Esophagus squamous epithelium (tissue), 5 donors: Measurements from ENCODE around the gene ANKRD34A. TPM values are rescaled to one million over a fixed set of nuclear protein-coding genes. Genes with fewer than 3 reads are reported as not detected.

Source experiments
- DNase-seq: peaks from one replicate; lab custom pipeline; 2025; lab: John Stamatoyannopoulos, UW
- H3K27ac ChIP-seq, 4 donors: fragments of 200-600 bp; sonication (generic); one replicate each; pipeline ENCODE4 v1.5.1; 2016 to 2019; ENCODE audit warnings: mild to moderate bottlenecking in 1 of 4
- H3K27me3 ChIP-seq, 4 donors: fragments of 200-600 bp; sonication (generic); 1 replicate in 3 of 4; 2 replicates in 1 of 4; pipeline versions ENCODE4 v1.5.1 to v1.6.0; 2017 to 2021; ENCODE audit warnings: antibody characterized with exemption in 1 of 4
- H3K36me3 ChIP-seq, 3 donors: fragments of 200-600 bp; sonication (generic); one replicate each; pipeline ENCODE4 v1.5.1; 2016 to 2019
- H3K4me1 ChIP-seq, 3 donors: fragments of 200-600 bp; sonication (generic); one replicate each; pipeline ENCODE4 v1.5.1; 2017 to 2019
- H3K4me3 ChIP-seq, 4 donors: fragments of 200-600 bp; sonication (generic); 1 replicate in 3 of 4; 2 replicates in 1 of 4; pipeline ENCODE4 v1.5.1; 2016 to 2019; ENCODE audit warnings: mild to moderate bottlenecking in 2 of 4, moderate library complexity in 1 of 4
- H3K9me3 ChIP-seq, 3 donors: fragments of 200-600 bp; sonication (generic); one replicate each; pipeline ENCODE4 v1.5.1; 2016 to 2019
- POLR2A ChIP-seq, 4 donors: fragments of 450-650 bp; IDR thresholded peaks; one replicate each; pipeline ENCODE4 v1.6.1; 2017; ENCODE audit warnings: antibody characterized with exemption in 4 of 4, mild to moderate bottlenecking in 4 of 4, moderate library complexity in 3 of 4
- WGBS, 2 donors: methylation state at CpG; one replicate each; pipeline ENCODE4 v1.1.5; 2018; 5-methylcytosine and 5-hydroxymethylcytosine counted together
- intact Hi-C: fragments of 100-400 bp; cut with DNase I; formaldehyde crosslinking; loops from one replicate; pipeline ENCODE4 v1.15.0; 2022
- total RNA-seq, 4 donors: library from RNA; depleted of rRNA; stranded (reverse); fragments of >200 nt; gene quantifications; one replicate each; pipeline ENCODE4 v1.1.0, GENCODE V29; 2016
- TF ChIP-seq, protein P1 (sequence below), 6 experiments: fragments of 450-650 bp in 4 of 6; fragments of 200-600 bp in 2 of 6; sonication (generic) in 2 of 6; IDR thresholded peaks; one replicate each; pipeline ENCODE4 v1.5.1; 2016 to 2019; ENCODE audit warnings: antibody characterized with exemption in 6 of 6, mild to moderate bottlenecking in 4 of 6, moderate library complexity in 4 of 6
- donor health status: DM: yes; HTN: yes; CAD: no.

ANKRD34A gene
- total RNA-seq, 4 donors from 2014 or later = 0.04 to 0.67 (median 0.30) TPM

DNA sequence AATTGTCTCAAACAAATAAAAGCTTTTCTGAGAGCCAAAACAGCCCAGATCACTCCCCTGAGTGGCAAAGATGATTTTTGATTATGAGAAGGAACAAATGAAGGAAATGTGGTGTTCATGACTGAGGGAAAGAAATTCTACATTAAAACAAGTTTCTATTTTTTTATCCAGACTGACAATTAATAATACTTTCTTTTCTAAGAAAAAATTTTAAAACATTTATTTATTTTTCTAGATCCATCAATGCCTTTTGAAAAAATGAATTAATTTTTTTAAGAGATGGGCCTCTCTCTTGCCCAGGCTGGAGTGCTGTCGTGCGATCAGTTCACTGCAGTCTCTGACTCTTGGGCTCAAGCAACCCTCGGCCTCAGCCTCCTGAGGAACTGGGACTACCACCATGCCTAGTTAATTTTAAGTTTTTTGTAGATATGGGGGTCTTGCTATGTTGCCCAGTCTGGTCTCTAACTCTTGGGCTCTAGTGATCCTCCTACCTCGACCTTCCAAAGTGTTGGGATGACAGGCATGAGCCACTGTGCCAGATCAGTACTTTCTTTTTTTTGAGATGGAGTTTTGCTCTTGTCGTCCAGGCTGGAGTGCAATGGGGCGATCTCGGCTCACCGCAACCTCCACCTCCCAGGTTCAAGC is 43.2 kb upstream of the ANKRD34A start:
- intact Hi-C loops = loop anchor here (2.0 kb wide), 1 partner anchor 29 kb away; no protein-coding TSS in a partner anchor
- peak overlapping the region in 3 of 4 donors; percentile 84 to 90 (median 88) for H3K27ac ChIP-seq
- no peaks in the 10 kb centered on the region for H3K27me3 ChIP-seq
- no peak for TF ChIP-seq POLR2A (IDR thresholded peaks at IDR 0.05)
- TF ChIP-seq, protein P1, sequence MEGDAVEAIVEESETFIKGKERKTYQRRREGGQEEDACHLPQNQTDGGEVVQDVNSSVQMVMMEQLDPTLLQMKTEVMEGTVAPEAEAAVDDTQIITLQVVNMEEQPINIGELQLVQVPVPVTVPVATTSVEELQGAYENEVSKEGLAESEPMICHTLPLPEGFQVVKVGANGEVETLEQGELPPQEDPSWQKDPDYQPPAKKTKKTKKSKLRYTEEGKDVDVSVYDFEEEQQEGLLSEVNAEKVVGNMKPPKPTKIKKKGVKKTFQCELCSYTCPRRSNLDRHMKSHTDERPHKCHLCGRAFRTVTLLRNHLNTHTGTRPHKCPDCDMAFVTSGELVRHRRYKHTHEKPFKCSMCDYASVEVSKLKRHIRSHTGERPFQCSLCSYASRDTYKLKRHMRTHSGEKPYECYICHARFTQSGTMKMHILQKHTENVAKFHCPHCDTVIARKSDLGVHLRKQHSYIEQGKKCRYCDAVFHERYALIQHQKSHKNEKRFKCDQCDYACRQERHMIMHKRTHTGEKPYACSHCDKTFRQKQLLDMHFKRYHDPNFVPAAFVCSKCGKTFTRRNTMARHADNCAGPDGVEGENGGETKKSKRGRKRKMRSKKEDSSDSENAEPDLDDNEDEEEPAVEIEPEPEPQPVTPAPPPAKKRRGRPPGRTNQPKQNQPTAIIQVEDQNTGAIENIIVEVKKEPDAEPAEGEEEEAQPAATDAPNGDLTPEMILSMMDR (IDR thresholded peaks at IDR 0.05) = no peak
- H3K4me1 ChIP-seq = peaks cover 10 to 46% (median 11%) of the 10 kb centered on the region in 3 donors
- H3K9me3 ChIP-seq = no peaks in the 10 kb centered on the region
- H3K36me3 ChIP-seq = no peaks in the 10 kb centered on the region
- H3K4me3 ChIP-seq = peak overlapping the region in 1 of 4 donors; percentile 34
- WGBS, 2 donors = 78 to 83% methylated on average over 4 to 8 of the region's 8 CpGs
- DNase-seq = no peak

DNA sequence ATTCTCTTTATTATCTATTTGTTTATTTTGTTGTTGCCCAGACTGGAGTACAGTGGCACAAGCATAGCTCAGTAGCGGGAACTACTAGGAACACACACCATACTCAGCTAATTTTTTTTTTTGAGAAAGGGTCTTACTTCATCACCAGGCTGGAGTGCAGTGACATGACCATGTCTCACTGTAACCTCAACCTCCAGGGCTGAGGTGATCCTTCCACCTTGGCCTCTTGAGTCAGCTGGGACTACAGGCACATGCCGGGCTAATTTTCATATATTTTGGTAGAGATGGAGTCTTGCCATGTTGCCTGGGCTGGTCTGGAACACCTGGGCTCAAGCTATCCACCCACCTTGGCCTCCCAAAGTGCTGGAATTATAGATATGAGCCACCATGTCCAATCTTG is 37.3 kb upstream of the ANKRD34A start:
- Histone ChIP-seq H3K36me3 (no peaks in the 10 kb centered on the region), H3K27ac (peak overlapping the region; percentile 59 to 99 (median 86)), H3K9me3 (no peaks in the 10 kb centered on the region), H3K27me3 (no peaks in the 10 kb centered on the region), H3K4me1 (peaks cover 20 to 68% (median 43%) of the 10 kb centered on the region in 3 donors), H3K4me3 (peak overlapping the region in 1 of 4 donors; percentile 19)
- no peak for TF ChIP-seq POLR2A (IDR thresholded peaks at IDR 0.05)
- TF ChIP-seq, protein P1 (IDR thresholded peaks at IDR 0.05) = no peak
- intact Hi-C loops = no loop called here
- WGBS, 2 donors = 92 to 93% methylated on average over 2 of the region's 2 CpGs
- no peak for DNase-seq

DNA sequence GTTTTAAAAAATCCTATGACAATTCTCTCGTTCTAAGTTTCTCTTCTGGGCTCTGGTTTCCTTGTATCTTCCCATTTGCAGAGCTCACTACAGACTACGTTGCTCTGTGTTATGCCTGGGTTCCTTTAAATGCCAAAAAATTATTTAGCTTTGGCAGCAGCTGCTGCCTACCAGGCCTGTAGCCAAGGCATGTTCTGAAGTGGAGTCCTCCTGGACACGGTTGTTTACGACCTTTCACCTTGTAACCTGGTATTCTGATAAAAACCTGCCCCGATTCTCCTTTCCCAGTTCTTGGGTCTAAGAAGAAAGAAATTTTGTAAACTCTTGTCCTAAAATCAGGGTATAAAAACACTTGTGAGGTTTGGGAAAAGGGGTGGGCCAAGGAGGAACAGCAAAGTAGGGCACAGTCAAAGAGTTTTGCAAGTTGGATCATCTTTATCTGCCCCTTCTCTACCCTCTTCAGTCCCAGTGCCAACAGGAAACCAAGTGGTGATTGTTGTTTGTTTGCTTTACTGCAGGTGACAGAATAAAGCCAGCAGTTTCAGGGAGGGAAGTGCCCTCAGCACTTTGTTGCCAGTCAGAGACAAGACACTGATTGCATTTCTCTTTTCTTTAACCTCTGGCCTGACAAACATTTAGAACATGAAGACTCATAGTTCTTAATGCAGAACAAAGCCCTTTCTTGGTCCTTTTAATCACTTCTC is 35.1 kb upstream of the ANKRD34A start:
- peak overlapping the region in 3 of 4 donors; percentile 23 to 82 (median 76) for H3K4me3 ChIP-seq
- WGBS, 2 donors = 10 to 19% methylated on average over 5 of the region's 5 CpGs
- H3K27me3 ChIP-seq = no peaks in the 10 kb centered on the region
- peaks cover 16 to 57% (median 33%) of the 10 kb centered on the region in 3 donors for H3K4me1 ChIP-seq
- H3K27ac ChIP-seq = peak overlapping the region; percentile 93 to 99 (median 98)
- TF ChIP-seq POLR2A (IDR thresholded peaks at IDR 0.05) = peak in 3 of 4 donors; percentile 13 to 73 (median 30)
- TF ChIP-seq, protein P1 (IDR thresholded peaks at IDR 0.05) = peak in 1 of 6 experiments; percentile 2
- no peaks in the 10 kb centered on the region for H3K9me3 ChIP-seq
- peaks cover 5 to 10% (median 9%) of the 10 kb centered on the region in 3 donors for H3K36me3 ChIP-seq
- intact Hi-C loops = no loop called here
- DNase-seq = no peak

DNA sequence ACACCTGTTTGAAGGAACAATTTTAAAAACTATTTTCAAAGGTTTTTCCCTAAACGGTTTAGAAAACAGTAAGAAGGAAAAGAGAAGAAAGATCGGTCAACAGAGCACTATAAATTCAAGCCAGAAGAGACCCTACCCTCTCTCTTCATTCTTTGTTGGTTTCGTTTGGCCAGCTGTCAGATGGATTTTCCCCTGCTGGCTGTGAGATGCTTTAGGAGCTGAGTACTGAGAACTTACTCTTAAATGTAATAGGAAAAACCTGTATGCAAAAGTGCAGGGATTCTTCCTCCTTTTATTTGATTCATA is 33.3 kb upstream of the ANKRD34A start:
- 12 to 29% methylated on average over 3 of the region's 3 CpGs for WGBS, 2 donors
- intact Hi-C loops = no loop called here
- H3K4me1 ChIP-seq = peaks cover 16 to 75% (median 33%) of the 10 kb centered on the region in 3 donors
- no peaks in the 10 kb centered on the region for H3K27me3 ChIP-seq
- H3K27ac ChIP-seq = peak overlapping the region; percentile 93 to 99 (median 98)
- no peaks in the 10 kb centered on the region for H3K9me3 ChIP-seq
- H3K36me3 ChIP-seq = peaks cover 16 to 28% (median 24%) of the 10 kb centered on the region in 3 donors
- no peak for TF ChIP-seq POLR2A (IDR thresholded peaks at IDR 0.05)
- TF ChIP-seq, protein P1 (IDR thresholded peaks at IDR 0.05) = peak in 2 of 6 experiments; percentile 21 to 26
- peak overlapping the region; percentile 57 to 82 (median 78) for H3K4me3 ChIP-seq
- no peak for DNase-seq
